Activated CD8-positive, alpha-beta memory T cell treated with anti-CD3 and anti-CD28 coated beads, Interleukin-2, amount 10 ng/mL, durations not matched to agents 7 days and 5 days (primary cell): ENCODE measurements around the gene PIGQ. TPM values are rescaled to one million over a fixed set of nuclear protein-coding genes. Genes with fewer than 3 reads are reported as not detected.
A peak's percentile ranks its signal among the peaks of the same experiment; 100 is the strongest.

Source experiments
- ATAC-seq: fragments of 150-1000 bp; cut with Tn5 transposase; one replicate; pipeline ENCODE4 v1.10.0; 2021; ENCODE audit warnings: moderate library complexity
- CTCF ChIA-PET: fragments of 350-600 bp; sonication (Branson Sonifier 250); formaldehyde crosslinking; loops from one replicate; lab custom pipeline; 2021; ENCODE audit warnings: antibody characterized with exemption; lab: Charles Lee
- DNase-seq: peaks from one replicate; pipeline ENCODE4 v3.0.0-alpha.2; 2020
- H3K27ac Mint-ChIP-seq: one replicate; pipeline ENCODE4 v1.8.0; 2021; ENCODE audit warnings: mild to moderate bottlenecking, mixed read lengths
- H3K27me3 Mint-ChIP-seq: one replicate; pipeline ENCODE4 v1.8.0; 2021; ENCODE audit warnings: mixed read lengths
- H3K36me3 Mint-ChIP-seq: one replicate; pipeline ENCODE4 v1.8.0; 2021; ENCODE audit warnings: mild to moderate bottlenecking, mixed read lengths
- H3K4me1 Mint-ChIP-seq: one replicate; pipeline ENCODE4 v1.8.0; 2021; ENCODE audit warnings: mixed read lengths
- H3K4me3 Mint-ChIP-seq: one replicate; pipeline ENCODE4 v1.8.0; 2021; ENCODE audit warnings: mild to moderate bottlenecking, moderate library complexity, mixed read lengths
- H3K9me3 Mint-ChIP-seq: one replicate; pipeline ENCODE4 v1.8.0; 2022; ENCODE audit warnings: low read depth, mixed read lengths
- total RNA-seq, 2 experiments: library from RNA; stranded (reverse); gene quantifications; one replicate each; pipeline ENCODE4 v1.2.3, GENCODE V29; 2021

Gene PIGQ
- total RNA-seq, 2 experiments from 2014 or later, result 38.8 to 41.0 TPM

GRCh38 chr16:563072-563644 lies 6.6 kb upstream of the PIGQ start:
- DNase-seq, result no peak
- CTCF ChIA-PET, result no interaction called here
- Mint-ChIP-seq H3K9me3 (no peaks in the 10 kb centered on the region), H3K36me3 (no peaks in the 10 kb centered on the region), H3K27ac (no peak overlapping the region), H3K4me1 (peaks cover 8% of the 10 kb centered on the region), H3K4me3 (no peak overlapping the region), H3K27me3 (peaks cover 17% of the 10 kb centered on the region)
- ATAC-seq, result no peak

DNA sequence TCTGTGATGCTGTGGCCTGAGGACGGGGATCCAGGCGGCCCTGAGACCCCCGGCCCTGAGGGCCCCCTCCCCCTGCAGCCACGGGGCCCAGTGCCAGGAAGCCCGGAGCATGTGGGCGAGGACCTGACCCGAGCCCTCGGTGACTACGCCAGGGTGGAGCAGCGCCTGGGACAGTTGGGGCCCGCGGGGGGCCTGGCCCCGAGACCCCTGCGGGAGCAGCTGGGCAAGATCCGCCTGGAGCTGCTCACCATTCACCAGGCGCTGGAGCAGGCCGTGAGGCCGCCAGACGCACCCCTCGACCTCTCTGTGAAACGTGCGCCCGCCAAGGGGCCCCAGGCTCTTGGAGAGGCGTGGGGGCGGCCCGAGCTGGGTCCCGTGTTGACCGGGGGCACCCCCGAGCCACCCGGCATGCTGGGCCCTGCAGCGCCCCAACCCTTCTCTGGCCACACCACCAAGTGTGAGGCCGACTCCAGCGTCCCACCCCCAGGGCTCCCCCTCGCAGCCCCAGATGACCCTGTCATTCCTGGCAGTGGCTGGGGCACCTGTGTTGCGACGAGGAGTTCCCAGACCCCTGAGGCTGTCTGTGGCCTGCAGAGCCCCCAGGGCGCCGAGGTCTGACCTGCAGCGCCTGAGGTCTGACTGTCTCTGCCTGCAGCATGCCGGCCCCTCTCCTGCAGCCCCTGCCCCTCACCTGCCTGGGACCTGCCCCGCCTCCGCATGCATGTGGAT lies 4.9 kb upstream of the PIGQ start:
- DNase-seq (no peak), ATAC-seq (no peak)
- Mint-ChIP-seq H3K4me1 (peaks cover 14% of the 10 kb centered on the region), H3K4me3 (no peak overlapping the region), H3K36me3 (no peaks in the 10 kb centered on the region), H3K27me3 (peaks cover 8% of the 10 kb centered on the region), H3K9me3 (no peaks in the 10 kb centered on the region), H3K27ac (no peak overlapping the region)
- CTCF ChIA-PET, result no interaction called here

- ATAC-seq, result no peak
- H3K9me3 Mint-ChIP-seq, result no peaks in the 10 kb centered on the region
- H3K27me3 Mint-ChIP-seq, result peaks cover 8% of the 10 kb centered on the region
These were observed 4.1 kb upstream of the PIGQ start for GRCh38 chr16:565419-566330.

DNA sequence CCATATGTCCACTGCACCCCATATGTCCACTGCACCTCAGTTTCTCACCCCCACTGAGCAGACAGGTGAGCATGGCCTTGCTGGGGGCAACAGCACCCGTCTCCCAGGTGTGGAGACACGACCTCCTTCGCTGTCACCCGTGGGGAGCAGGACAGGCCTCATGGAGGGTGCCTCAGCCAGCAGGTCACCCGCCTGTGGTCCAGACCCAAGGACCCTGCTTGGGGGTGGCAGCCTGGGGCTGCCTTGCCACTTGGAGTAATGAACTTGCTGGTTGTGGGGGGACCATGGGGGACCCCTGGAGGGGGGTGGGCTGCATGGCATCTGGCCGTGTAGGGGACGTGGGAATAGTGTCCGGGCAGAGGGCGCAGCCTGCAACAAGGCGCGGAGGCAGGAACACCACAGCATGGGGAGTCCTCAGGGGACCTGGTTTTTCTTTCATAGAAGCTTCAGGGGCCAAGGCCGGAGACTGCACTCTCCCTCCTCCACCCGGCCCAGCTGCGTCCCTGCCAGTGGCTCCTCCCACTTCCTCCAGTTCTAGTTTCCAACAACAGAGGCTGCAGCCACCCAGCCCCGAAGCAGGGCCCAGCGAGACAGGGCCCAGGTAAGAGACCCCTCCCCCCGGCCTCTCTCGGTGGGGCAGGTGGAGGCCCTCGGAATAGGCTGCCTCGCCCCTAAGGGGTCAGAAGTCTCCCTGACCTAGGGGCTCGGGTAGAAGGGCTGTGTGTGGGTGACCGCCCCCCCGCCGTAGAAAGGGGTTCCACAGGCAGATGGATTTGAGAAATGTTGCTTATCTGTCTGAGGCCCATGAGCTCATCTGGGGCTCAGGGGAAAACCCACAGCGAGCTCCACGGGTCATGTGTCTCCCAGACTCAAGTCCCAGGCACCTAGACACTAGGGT lies 3.0 kb upstream of the PIGQ start, which contains the start of gene NHLRC4:
Gene NHLRC4 (plus strand): TSS at position 531 of the 898 bp plus-strand sequence. CDS start 1,043 bp downstream, outside the sequence.
- DNase-seq (peak; percentile 79), ATAC-seq (peak; percentile 52)
- no peaks in the 10 kb centered on the region for H3K36me3 Mint-ChIP-seq
- CTCF ChIA-PET, result interaction anchor here (1.2 to 1.5 kb wide), 2 partner anchors 16 to 81 kb away, joined by 3 to 4 read pairs; no protein-coding TSS in a partner anchor
- H3K27ac Mint-ChIP-seq, result peak within 1 kb of the TSS; percentile 68
- H3K9me3 Mint-ChIP-seq, result no peaks in the 10 kb centered on the region
- H3K4me3 Mint-ChIP-seq, result peak within 1 kb of the TSS; percentile 33
- H3K4me1 Mint-ChIP-seq, result peaks cover 23% of the 10 kb centered on the region
- H3K27me3 Mint-ChIP-seq, result peaks cover 3% of the 10 kb centered on the region

More at GRCh38 chr16:565419-566330, 4.1 kb upstream of the PIGQ start:
- H3K27ac Mint-ChIP-seq, result no peak overlapping the region
- no peak for DNase-seq
- H3K4me3 Mint-ChIP-seq, result no peak overlapping the region
- peaks cover 14% of the 10 kb centered on the region for H3K4me1 Mint-ChIP-seq
- H3K36me3 Mint-ChIP-seq, result no peaks in the 10 kb centered on the region
- CTCF ChIA-PET, result interaction anchor here (1.5 kb wide), 1 partner anchor 17 kb away, joined by 4 read pairs; no protein-coding TSS in a partner anchor

GRCh38 chr16:567373-568256 lies 2.2 kb upstream of the PIGQ start:
- ATAC-seq, result no peak
- Mint-ChIP-seq H3K36me3 (no peaks in the 10 kb centered on the region), H3K4me3 (peak overlapping the region; percentile 33), H3K4me1 (peaks cover 23% of the 10 kb centered on the region), H3K27me3 (no peaks in the 10 kb centered on the region), H3K27ac (peak overlapping the region; percentile 68), H3K9me3 (no peaks in the 10 kb centered on the region)
- DNase-seq, result no peak
- CTCF ChIA-PET, result interaction anchor here (1.2 to 1.5 kb wide), 2 partner anchors 15 to 80 kb away, joined by 3 to 4 read pairs; no protein-coding TSS in a partner anchor

DNA sequence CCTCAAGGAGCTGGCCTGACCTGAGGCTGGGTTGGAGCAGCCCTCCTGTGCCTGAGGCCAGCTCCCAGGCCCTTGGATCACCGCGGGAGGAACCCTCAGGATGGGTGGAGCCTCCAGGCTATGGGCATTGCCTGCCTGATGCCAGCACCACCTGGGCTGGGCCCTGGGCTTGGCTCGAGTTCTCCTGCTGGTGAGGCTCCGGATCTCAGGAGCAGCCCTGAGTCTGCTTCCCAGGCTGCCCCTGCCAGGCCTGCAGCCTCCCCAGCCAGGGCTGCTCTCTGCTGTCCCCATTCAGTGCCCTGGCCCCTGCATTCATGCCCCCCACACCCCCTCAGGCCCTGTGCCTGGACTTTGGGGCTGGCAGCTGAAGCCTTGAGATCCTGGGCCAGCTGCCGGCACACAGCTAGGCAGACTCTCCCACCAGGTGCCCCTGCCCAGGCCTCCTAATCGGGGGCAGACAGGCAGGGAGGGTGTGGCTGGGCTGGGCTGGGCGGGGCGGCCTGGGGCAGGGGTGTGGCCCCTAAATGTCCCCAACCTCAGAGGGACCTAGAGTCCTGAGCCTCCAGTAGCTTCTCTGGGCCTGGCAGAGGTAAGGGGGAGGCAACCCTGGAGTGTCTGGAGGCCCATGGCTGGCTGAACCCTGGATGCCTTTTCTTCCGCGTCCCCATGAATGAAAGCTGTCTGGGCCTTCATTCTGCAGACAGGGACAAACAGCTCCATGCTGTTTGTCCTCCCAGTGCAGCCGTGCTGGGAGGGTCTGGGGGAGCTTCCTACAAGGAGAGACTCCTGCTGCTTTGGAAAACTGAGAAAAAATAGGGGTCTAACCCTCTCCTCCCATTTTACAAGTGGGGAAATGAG lies 1.1 kb upstream of the PIGQ start:
- H3K36me3 Mint-ChIP-seq, result no peaks in the 10 kb centered on the region
- ATAC-seq, result no peak
- CTCF ChIA-PET, result interaction anchor here (1.1 kb wide), 1 partner anchor 11 kb away, joined by 3 read pairs; no protein-coding TSS in a partner anchor
- H3K27ac Mint-ChIP-seq, result peak overlapping the region; percentile 91
- H3K4me3 Mint-ChIP-seq, result peak overlapping the region; percentile 77
- H3K9me3 Mint-ChIP-seq, result no peaks in the 10 kb centered on the region
- H3K4me1 Mint-ChIP-seq, result peaks cover 23% of the 10 kb centered on the region
- H3K27me3 Mint-ChIP-seq, result no peaks in the 10 kb centered on the region
- no peak for DNase-seq

DNA sequence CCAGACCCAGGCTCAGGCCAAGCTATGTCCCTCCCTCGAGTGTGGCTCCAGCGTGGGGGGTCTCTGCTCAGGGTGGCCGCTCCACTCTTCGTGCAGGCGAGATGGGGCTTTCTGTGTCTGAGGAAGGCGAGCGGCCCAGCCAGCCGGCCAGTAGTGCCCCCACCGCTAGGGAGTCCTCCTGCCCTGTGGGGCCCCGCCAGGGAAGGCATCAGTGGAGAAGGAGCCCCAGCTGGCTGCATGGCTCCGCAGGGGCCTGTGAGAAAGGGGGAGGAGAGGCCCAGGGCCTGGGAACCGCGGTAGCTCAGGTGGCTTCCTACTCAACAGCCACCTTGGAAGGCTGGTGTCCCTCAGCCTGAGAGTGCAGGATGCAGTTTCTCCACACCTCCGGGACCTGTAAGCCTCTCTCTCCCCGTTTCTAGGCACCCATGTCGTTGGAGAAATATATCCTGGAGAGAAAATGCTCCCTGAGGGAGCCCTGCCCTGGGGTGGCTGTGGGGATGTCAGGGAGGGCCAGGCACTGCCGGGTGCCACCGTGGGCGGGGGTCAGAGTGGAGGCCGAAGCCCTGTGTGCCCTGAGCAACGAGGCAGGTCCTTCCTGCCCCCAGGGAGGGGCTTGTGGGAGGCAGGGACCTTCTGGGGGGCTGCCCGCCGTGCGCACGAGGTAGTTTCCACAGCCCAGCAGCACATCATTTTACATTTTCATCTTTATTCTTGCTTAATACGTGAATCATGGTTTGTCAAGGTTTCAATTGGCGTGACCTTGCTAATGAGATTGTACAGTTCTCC lies 3.3 kb downstream of the PIGQ start:
- no peak for ATAC-seq
- no peak overlapping the region for H3K27ac Mint-ChIP-seq
- H3K9me3 Mint-ChIP-seq, result no peaks in the 10 kb centered on the region
- no peaks in the 10 kb centered on the region for H3K36me3 Mint-ChIP-seq
- no peaks in the 10 kb centered on the region for H3K27me3 Mint-ChIP-seq
- no peak overlapping the region for H3K4me3 Mint-ChIP-seq
- CTCF ChIA-PET, result no interaction called here
- no peak for DNase-seq
- peaks cover 16% of the 10 kb centered on the region for H3K4me1 Mint-ChIP-seq

GRCh38 chr16:574021-574760 lies 4.4 kb downstream of the PIGQ start:
- CTCF ChIA-PET, result no interaction called here
- Mint-ChIP-seq H3K4me3 (no peak overlapping the region), H3K4me1 (peaks cover 15% of the 10 kb centered on the region), H3K27me3 (no peaks in the 10 kb centered on the region), H3K27ac (no peak overlapping the region), H3K36me3 (no peaks in the 10 kb centered on the region), H3K9me3 (no peaks in the 10 kb centered on the region)
- no peak for DNase-seq
- ATAC-seq, result no peak

DNA sequence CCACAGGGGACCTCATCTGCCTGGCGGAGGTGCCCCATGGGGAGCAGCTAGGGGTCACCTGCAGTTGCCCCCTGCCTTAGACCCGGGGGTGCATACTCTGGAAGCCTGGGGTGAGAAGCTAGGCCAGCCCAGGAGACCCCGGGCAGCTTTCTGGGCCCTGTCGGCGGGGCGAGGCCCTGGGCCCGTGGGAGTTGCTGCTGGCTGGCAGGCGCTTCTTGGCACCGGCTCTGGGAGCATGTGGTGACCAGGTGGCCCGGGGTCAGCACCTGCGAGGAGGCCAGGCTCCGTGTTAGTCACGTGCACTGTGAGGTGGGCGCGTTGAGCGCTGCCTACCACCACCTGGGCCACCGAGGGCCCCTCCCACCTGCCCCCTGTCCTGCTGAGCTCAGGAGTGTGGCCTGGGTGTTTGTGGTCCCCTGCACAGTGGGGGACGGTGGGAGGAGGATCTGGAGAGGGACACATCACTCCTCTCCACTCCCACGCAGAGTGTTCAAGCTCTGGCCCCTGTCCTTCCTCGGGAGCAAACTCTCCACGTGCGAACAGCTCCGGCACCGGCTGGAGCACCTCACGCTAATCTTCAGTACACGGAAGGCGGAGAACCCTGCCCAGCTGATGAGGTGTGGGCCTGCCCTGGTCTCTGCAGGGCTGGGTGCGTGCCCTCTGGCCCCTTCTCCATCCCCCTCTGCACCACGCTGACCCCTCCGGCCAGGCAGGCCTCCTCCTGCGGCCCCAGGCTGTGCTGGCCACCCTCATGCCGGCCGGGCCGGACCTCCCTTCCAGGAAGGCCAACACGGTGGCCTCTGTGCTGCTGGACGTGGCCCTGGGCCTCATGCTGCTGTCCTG lies 5.8 kb downstream of the PIGQ start:
- CTCF ChIA-PET, result no interaction called here
- ATAC-seq, result no peak
- H3K4me3 Mint-ChIP-seq, result no peak overlapping the region

More for the DNA sequence above, 5.8 kb downstream of the PIGQ start:
- Mint-ChIP-seq H3K27ac (no peak overlapping the region), H3K36me3 (no peaks in the 10 kb centered on the region), H3K4me1 (peaks cover 13% of the 10 kb centered on the region), H3K27me3 (no peaks in the 10 kb centered on the region), H3K9me3 (no peaks in the 10 kb centered on the region)
- no peak for DNase-seq
